IMR-90 (cell line): ENCODE measurements around the gene NPEPL1. TPM values are rescaled to one million over a fixed set of nuclear protein-coding genes. Genes with fewer than 3 reads are reported as not detected.

Experiments
- ATAC-seq: fragments of 200-7000 bp; cut with Tn5 transposase; 2 replicates; pipeline ENCODE4 v1.9.1; 2020; ENCODE audit warnings: low read depth, mild to moderate bottlenecking, moderate library complexity
- BruUV-seq: library from RNA; stranded (reverse); fragments of 400-500 nt; replicated peaks from 2 replicates; lab custom pipeline; 2021; lab: Mats Ljungman, UMichigan
- CTCF ChIA-PET: fragments of 300-600 bp; formaldehyde crosslinking; extraction: SDS; loops from one replicate; lab custom pipeline; 2021; ENCODE audit warnings: antibody characterized with exemption; lab: Yijun Ruan, JAX
- POLR2A ChIA-PET: fragments of 300-600 bp; sonication (Branson Sonifier 250); formaldehyde crosslinking; loops from one replicate; lab custom pipeline; 2022; ENCODE audit warnings: antibody characterized with exemption; ENCODE audit not compliant: unreplicated experiment; lab: Charles Lee
- DNase-seq: peaks from one replicate; pipeline ENCODE4 v3.0.0; 2013
- H2AFZ ChIP-seq: replicated peaks from 2 replicates; pipeline ENCODE3; 2013; ENCODE audit warnings: low read length, mild to moderate bottlenecking; ENCODE audit not compliant: poor library complexity
- H2AK5ac ChIP-seq: 2 replicates; pipeline ENCODE4 v1.6.1; 2013; ENCODE audit warnings: low read depth, low read length, inconsistent platforms
- H2AK9ac ChIP-seq: replicated peaks from 2 replicates; pipeline ENCODE3; 2013; ENCODE audit warnings: mild to moderate bottlenecking, low read depth, low read length, moderate library complexity; ENCODE audit not compliant: poor library complexity
- H2BK120ac ChIP-seq: 2 replicates; pipeline ENCODE4 v1.6.1; 2013; ENCODE audit warnings: low read depth, low read length, inconsistent platforms
- H2BK15ac ChIP-seq: 3 replicates; pipeline ENCODE4 v1.6.1; 2013; ENCODE audit warnings: low read depth, low read length, inconsistent platforms
- H2BK20ac ChIP-seq: 2 replicates; pipeline ENCODE4 v1.6.1; 2013; ENCODE audit warnings: low read depth, mild to moderate bottlenecking, inconsistent platforms, low read length, moderate library complexity
- H2BK5ac ChIP-seq: 2 replicates; pipeline ENCODE4 v1.6.1; 2013; ENCODE audit warnings: mild to moderate bottlenecking, low read depth, low read length, inconsistent platforms; ENCODE audit not compliant: poor library complexity, severe bottlenecking
- H3K14ac ChIP-seq: replicated peaks from 2 replicates; pipeline ENCODE4 v1.6.1; 2013; ENCODE audit warnings: low read depth, low read length, inconsistent platforms
- H3K18ac ChIP-seq: 2 replicates; pipeline ENCODE4 v1.6.1; 2013; ENCODE audit warnings: low read depth, low read length, control low read depth
- H3K23ac ChIP-seq: 2 replicates; pipeline ENCODE4 v1.6.1; 2013; ENCODE audit warnings: low read depth, low read length, inconsistent platforms
- H3K27ac ChIP-seq: 2 replicates; pipeline ENCODE4 v1.5.1; 2013; ENCODE audit warnings: mild to moderate bottlenecking, control low read depth, low read length; ENCODE audit not compliant: insufficient read depth
- H3K27me3 ChIP-seq: 2 replicates; pipeline ENCODE4 v1.6.1; 2013; ENCODE audit warnings: low read length; ENCODE audit not compliant: control insufficient read depth, insufficient read depth
- H3K36me3 ChIP-seq: 2 replicates; pipeline ENCODE4 v1.6.1; 2013; ENCODE audit warnings: low read length, mixed read lengths; ENCODE audit not compliant: control insufficient read depth, insufficient read depth
- H3K4ac ChIP-seq: 2 replicates; pipeline ENCODE4 v1.6.1; 2013; ENCODE audit warnings: low read depth, low read length, inconsistent platforms
- H3K4me1 ChIP-seq: 2 replicates; pipeline ENCODE4 v1.6.1; 2013; ENCODE audit warnings: low read length, mixed read lengths; ENCODE audit not compliant: control insufficient read depth, insufficient read depth
- H3K4me2 ChIP-seq: 2 replicates; pipeline ENCODE4 v1.6.1; 2013; ENCODE audit warnings: low read depth, mild to moderate bottlenecking, control low read depth, low read length, moderate library complexity
- H3K4me3 ChIP-seq: 2 replicates; pipeline ENCODE4 v1.5.1; 2013; ENCODE audit warnings: low read depth, mild to moderate bottlenecking, control low read depth, low read length, moderate library complexity; ENCODE audit not compliant: insufficient read depth
- H3K56ac ChIP-seq: 2 replicates; pipeline ENCODE4 v1.6.1; 2013; ENCODE audit warnings: low read length, inconsistent platforms; ENCODE audit not compliant: insufficient read depth; ENCODE audit errors: extremely low read depth
- H3K79me1 ChIP-seq, 2 experiments: 2 replicates each; pipeline ENCODE4 v1.6.1; 2013; ENCODE audit warnings: low read length in 2 of 2, inconsistent platforms in 1 of 2, low read depth in 1 of 2
- H3K9ac ChIP-seq: 2 replicates; pipeline ENCODE4 v1.6.1; 2013; ENCODE audit warnings: low read depth, low read length, control low read depth
- H3K9me1 ChIP-seq: 2 replicates; pipeline ENCODE4 v1.6.1; 2013; ENCODE audit warnings: low read length, inconsistent platforms; ENCODE audit not compliant: insufficient read depth
- H3K9me3 ChIP-seq: 2 replicates; pipeline ENCODE4 v1.6.1; 2013; ENCODE audit warnings: low read length; ENCODE audit not compliant: control insufficient read depth, insufficient read depth
- H4K20me1 ChIP-seq: 2 replicates; pipeline ENCODE4 v1.6.1; 2013; ENCODE audit warnings: low read length, inconsistent platforms; ENCODE audit not compliant: insufficient read depth
- H4K5ac ChIP-seq: 2 replicates; pipeline ENCODE4 v1.6.1; 2013; ENCODE audit warnings: mild to moderate bottlenecking, low read depth, low read length, control low read depth
- H4K8ac ChIP-seq, 2 experiments: 2 replicates each; pipeline ENCODE4 v1.6.1; 2013; ENCODE audit warnings: low read depth in 2 of 2, low read length in 2 of 2, control low read depth in 1 of 2, inconsistent platforms in 1 of 2
- H4K91ac ChIP-seq: 2 replicates; pipeline ENCODE4 v1.6.1; 2013; ENCODE audit warnings: low read depth, low read length, inconsistent platforms; ENCODE audit not compliant: insufficient read depth
- BHLHE40 ChIP-seq: fragments of 150-350 bp; IDR thresholded peaks from 2 replicates; pipeline ENCODE4 v1.6.1; 2016; ENCODE audit warnings: mild to moderate bottlenecking, low read depth, low read length
- CEBPB ChIP-seq: IDR thresholded peaks from 2 replicates; pipeline ENCODE4 v1.6.1; 2012; ENCODE audit warnings: low read depth, low read length, improper control_type of control experiment
- CHD1 ChIP-seq: IDR thresholded peaks from 2 replicates; pipeline ENCODE4 v1.6.1; 2012; ENCODE audit warnings: low read depth, low read length, improper control_type of control experiment
- FOS ChIP-seq: fragments of 150-350 bp; IDR thresholded peaks from 2 replicates; pipeline ENCODE4 v1.6.1; 2016; ENCODE audit warnings: low read depth, low read length
- MAFK ChIP-seq: IDR thresholded peaks from 2 replicates; pipeline ENCODE4 v1.6.1; 2012; ENCODE audit warnings: low read depth, low read length, improper control_type of control experiment
- MAZ ChIP-seq: IDR thresholded peaks from 2 replicates; pipeline ENCODE4 v1.6.1; 2012; ENCODE audit warnings: low read depth, mild to moderate bottlenecking, low read length, improper control_type of control experiment, moderate library complexity, borderline replicate concordance
- MXI1 ChIP-seq: IDR thresholded peaks from 2 replicates; pipeline ENCODE4 v1.6.1; 2012; ENCODE audit warnings: low read depth, mild to moderate bottlenecking, low read length, moderate library complexity, borderline replicate concordance
- NFE2L2 ChIP-seq: fragments of 150-350 bp; IDR thresholded peaks from 2 replicates; pipeline ENCODE4 v1.6.1; 2016; ENCODE audit warnings: low read depth, mild to moderate bottlenecking, low read length
- POLR2A ChIP-seq: IDR thresholded peaks from 2 replicates; pipeline ENCODE4 v1.6.1; 2012; ENCODE audit warnings: mild to moderate bottlenecking, low read depth, low read length
- RAD21 ChIP-seq: IDR thresholded peaks from 2 replicates; pipeline ENCODE4 v1.6.1; 2012; ENCODE audit warnings: low read length, improper control_type of control experiment
- RCOR1 ChIP-seq: IDR thresholded peaks from 2 replicates; pipeline ENCODE4 v1.6.1; 2012; ENCODE audit warnings: mild to moderate bottlenecking, low read length, improper control_type of control experiment; ENCODE audit not compliant: insufficient replicate concordance
- RFX5 ChIP-seq: IDR thresholded peaks from 2 replicates; pipeline ENCODE4 v1.8.0; 2012; ENCODE audit warnings: low read depth, mild to moderate bottlenecking, low read length, moderate library complexity
- SMC3 ChIP-seq: fragments of 150-350 bp; IDR thresholded peaks from 2 replicates; pipeline ENCODE4 v1.6.1; 2016; ENCODE audit warnings: low read depth, mild to moderate bottlenecking, antibody characterized with exemption, low read length, moderate library complexity
- whole genome bisulfite sequencing, 2 experiments: methylation state at CpG; one replicate each; pipeline versions ENCODE4 v1.1.5 to v1.1.7; 2013; ENCODE audit warnings: missing lambda C conversion rate in 2 of 2; ENCODE audit not compliant: insufficient read length in 1 of 2; ENCODE audit errors: extremely low coverage in 2 of 2; 5-methylcytosine and 5-hydroxymethylcytosine counted together
- dilution Hi-C: fragments of 300-500 bp; cut with HindIII; formaldehyde crosslinking; loops from one replicate; pipeline ENCODE4 v1.14.3; 2018; ENCODE audit warnings: low sequenced_read_pairs; ENCODE audit not compliant: unreplicated experiment
- in situ Hi-C: fragments of 300-500 bp; cut with MboI; formaldehyde crosslinking; loops from 3 replicates; pipeline ENCODE4 v1.14.3; 2019; ENCODE audit warnings: low sequenced_read_pairs, inconsistent platforms, mixed read lengths
- intact Hi-C: fragments of 100-400 bp; cut with micrococcal nuclease; formaldehyde crosslinking; loops from 2 replicates; pipeline ENCODE4 v1.10.0; 2022
- polyA plus RNA-seq, 3 experiments: library from polyadenylated mRNA; depleted of rRNA; stranded (reverse); fragments of >200 nt; gene quantifications; 2 replicates each; pipeline ENCODE4 v1.2.3, GENCODE V29; 2012; ENCODE audit warnings: low replicate concordance in 1 of 3
- total RNA-seq: library from RNA; depleted of rRNA; stranded (reverse); fragments of >200 nt; gene quantifications from 2 replicates; pipeline ENCODE4 v1.2.3, GENCODE V29; 2012
- TF ChIP-seq, protein P1 (sequence below): conservative IDR thresholded peaks from 2 replicates; pipeline ENCODE4 v1.5.1; 2012; ENCODE audit warnings: mild to moderate bottlenecking, low read depth, low read length, improper control_type of control experiment
- TF ChIP-seq, protein P2 (sequence below): fragments of 150-350 bp; IDR thresholded peaks from 2 replicates; pipeline ENCODE4 v1.6.1; 2016; ENCODE audit warnings: low read depth, mild to moderate bottlenecking, low read length, moderate library complexity, borderline replicate concordance
- TF ChIP-seq, protein P3 (sequence below): fragments of 150-350 bp; IDR thresholded peaks from 2 replicates; pipeline ENCODE4 v1.6.1; 2017; ENCODE audit warnings: mild to moderate bottlenecking, antibody characterized with exemption, low read length, low read depth

The NPEPL1 gene
- total and polyA plus RNA-seq, 2 of the 4 experiments (the other 2 are of a cell fraction): 6.3 to 10.4 TPM

DNA sequence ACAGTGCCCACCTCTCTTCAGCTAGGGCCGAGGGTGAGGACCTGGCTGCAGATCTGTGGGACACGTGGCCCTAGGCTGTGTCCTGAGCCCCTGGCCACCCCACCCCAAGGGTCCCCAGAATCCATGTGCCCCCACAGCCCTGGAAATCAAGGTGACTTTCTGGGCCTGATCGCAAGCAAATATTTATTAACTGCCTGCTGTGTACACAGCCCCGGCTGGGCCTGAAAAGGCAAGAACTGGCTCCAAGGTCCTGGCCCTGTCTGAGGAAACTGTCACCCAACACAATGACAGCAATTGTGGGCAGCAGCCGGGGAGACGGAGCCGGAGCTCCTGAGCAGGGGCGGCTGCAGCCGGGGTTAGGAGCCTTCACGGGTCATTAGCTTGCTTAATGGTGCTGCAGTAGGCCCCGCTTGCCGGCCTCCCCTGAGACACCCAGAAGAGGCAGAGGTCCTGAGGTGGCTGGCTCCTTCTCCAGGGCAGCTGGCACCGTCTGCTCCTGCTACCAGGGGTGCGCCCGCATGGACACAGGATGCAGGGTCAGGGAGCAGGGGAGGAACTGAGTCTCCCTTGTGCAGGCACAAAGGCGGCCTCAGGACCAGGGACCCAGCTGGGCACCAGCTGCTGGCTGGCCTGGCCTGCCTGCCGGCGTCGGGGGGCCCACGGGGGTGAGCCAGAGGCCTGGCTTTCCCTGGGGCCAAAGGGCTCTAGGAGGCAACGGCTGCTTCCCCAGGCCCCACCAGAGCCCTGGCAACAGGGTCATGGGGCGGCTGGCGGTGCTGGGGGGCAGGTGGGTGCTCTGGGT is 24.1 kb downstream of the NPEPL1 start:
- Histone ChIP-seq H2AK9ac (no peak overlapping the region), H3K9me3 (no peaks in the 10 kb centered on the region), H2BK120ac (no peak overlapping the region), H4K8ac (no peak overlapping the region), H3K4me2 (no peak overlapping the region), H3K56ac (no peak overlapping the region), H2BK15ac (no peak overlapping the region), H3K36me3 (no peaks in the 10 kb centered on the region), H2AK5ac (no peak overlapping the region), H2AFZ (no peak overlapping the region), H3K14ac (no peak overlapping the region), H3K9ac (no peak overlapping the region), H3K23ac (no peak overlapping the region), H3K4me3 (no peak overlapping the region), H2BK5ac (no peak overlapping the region), H4K20me1 (no peaks in the 10 kb centered on the region), H4K91ac (no peak overlapping the region), H2BK20ac (no peak overlapping the region), H3K27ac (no peak overlapping the region), H4K5ac (no peak overlapping the region), H3K79me1 (no peaks in the 10 kb centered on the region), H3K4ac (no peak overlapping the region), H3K27me3 (peaks cover 17% of the 10 kb centered on the region), H3K18ac (no peak overlapping the region), H3K4me1 (no peaks in the 10 kb centered on the region), H3K9me1 (no peaks in the 10 kb centered on the region)
- intact Hi-C loops (no loop called here), dilution Hi-C loops (no loop called here), in situ Hi-C loops (no loop called here)
- POLR2A ChIA-PET: no interaction called here
- DNase-seq (no peak), ATAC-seq (no peak)
- CTCF ChIA-PET: no interaction called here
- BruUV-seq: no TSS peak
- TF ChIP-seq FOS: no peak
- TF ChIP-seq POLR2A: no peak
- no peak for TF ChIP-seq RCOR1
- no peak for TF ChIP-seq NFE2L2
- TF ChIP-seq SMC3: no peak
- no peak for TF ChIP-seq MXI1
- TF ChIP-seq BHLHE40: no peak
- TF ChIP-seq MAFK: no peak
- TF ChIP-seq, protein P1, sequence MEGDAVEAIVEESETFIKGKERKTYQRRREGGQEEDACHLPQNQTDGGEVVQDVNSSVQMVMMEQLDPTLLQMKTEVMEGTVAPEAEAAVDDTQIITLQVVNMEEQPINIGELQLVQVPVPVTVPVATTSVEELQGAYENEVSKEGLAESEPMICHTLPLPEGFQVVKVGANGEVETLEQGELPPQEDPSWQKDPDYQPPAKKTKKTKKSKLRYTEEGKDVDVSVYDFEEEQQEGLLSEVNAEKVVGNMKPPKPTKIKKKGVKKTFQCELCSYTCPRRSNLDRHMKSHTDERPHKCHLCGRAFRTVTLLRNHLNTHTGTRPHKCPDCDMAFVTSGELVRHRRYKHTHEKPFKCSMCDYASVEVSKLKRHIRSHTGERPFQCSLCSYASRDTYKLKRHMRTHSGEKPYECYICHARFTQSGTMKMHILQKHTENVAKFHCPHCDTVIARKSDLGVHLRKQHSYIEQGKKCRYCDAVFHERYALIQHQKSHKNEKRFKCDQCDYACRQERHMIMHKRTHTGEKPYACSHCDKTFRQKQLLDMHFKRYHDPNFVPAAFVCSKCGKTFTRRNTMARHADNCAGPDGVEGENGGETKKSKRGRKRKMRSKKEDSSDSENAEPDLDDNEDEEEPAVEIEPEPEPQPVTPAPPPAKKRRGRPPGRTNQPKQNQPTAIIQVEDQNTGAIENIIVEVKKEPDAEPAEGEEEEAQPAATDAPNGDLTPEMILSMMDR: no peak
- TF ChIP-seq MAZ: no peak
- TF ChIP-seq CEBPB: no peak
- TF ChIP-seq CHD1: no peak
- TF ChIP-seq, protein P2, sequence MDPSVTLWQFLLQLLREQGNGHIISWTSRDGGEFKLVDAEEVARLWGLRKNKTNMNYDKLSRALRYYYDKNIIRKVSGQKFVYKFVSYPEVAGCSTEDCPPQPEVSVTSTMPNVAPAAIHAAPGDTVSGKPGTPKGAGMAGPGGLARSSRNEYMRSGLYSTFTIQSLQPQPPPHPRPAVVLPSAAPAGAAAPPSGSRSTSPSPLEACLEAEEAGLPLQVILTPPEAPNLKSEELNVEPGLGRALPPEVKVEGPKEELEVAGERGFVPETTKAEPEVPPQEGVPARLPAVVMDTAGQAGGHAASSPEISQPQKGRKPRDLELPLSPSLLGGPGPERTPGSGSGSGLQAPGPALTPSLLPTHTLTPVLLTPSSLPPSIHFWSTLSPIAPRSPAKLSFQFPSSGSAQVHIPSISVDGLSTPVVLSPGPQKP: no peak
- no peak for TF ChIP-seq RFX5
- TF ChIP-seq, protein P3, sequence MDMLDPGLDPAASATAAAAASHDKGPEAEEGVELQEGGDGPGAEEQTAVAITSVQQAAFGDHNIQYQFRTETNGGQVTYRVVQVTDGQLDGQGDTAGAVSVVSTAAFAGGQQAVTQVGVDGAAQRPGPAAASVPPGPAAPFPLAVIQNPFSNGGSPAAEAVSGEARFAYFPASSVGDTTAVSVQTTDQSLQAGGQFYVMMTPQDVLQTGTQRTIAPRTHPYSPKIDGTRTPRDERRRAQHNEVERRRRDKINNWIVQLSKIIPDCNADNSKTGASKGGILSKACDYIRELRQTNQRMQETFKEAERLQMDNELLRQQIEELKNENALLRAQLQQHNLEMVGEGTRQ: no peak
- no peak for TF ChIP-seq RAD21
- 68% methylated on average over 6 of the region's 23 CpGs; no CpG with 5 or more reads in 1 of the 2 experiments for WGBS, 2 experiments
